H9 (cell line): ENCODE measurements around the gene DCHS2. TPM values are rescaled to one million over a fixed set of nuclear protein-coding genes. Genes with fewer than 3 reads are reported as not detected.

Source experiments
- DNase-seq: peaks from one replicate; pipeline ENCODE4 v3.0.0-alpha.2; 2017
- H2AFZ ChIP-seq: one replicate; pipeline ENCODE4 v1.6.1; 2013; ENCODE audit warnings: mild to moderate bottlenecking, low read length, control low read depth, moderate library complexity
- H2AK5ac ChIP-seq: 2 replicates; pipeline ENCODE4 v1.6.1; 2013; ENCODE audit warnings: low read length, control low read depth, mixed read lengths; ENCODE audit not compliant: insufficient read length
- H2BK120ac ChIP-seq: one replicate; pipeline ENCODE4 v1.6.1; 2013; ENCODE audit warnings: low read depth, mild to moderate bottlenecking, low read length, control low read depth, inconsistent platforms; ENCODE audit not compliant: poor library complexity, severe bottlenecking
- H2BK12ac ChIP-seq: 2 replicates; pipeline ENCODE4 v1.6.1; 2013; ENCODE audit warnings: low read length, control low read depth, mixed read lengths, low read depth; ENCODE audit not compliant: insufficient read length
- H2BK15ac ChIP-seq: 2 replicates; pipeline ENCODE4 v1.6.1; 2013; ENCODE audit warnings: low read depth, low read length, control low read depth
- H2BK20ac ChIP-seq: one replicate; pipeline ENCODE4 v1.6.1; 2013; ENCODE audit warnings: low read depth, mild to moderate bottlenecking, low read length, control low read depth, inconsistent platforms; ENCODE audit not compliant: poor library complexity, severe bottlenecking
- H2BK5ac ChIP-seq: 2 replicates; pipeline ENCODE4 v1.6.1; 2013; ENCODE audit warnings: low read length, control low read depth, mixed read lengths; ENCODE audit not compliant: insufficient read length
- H3K14ac ChIP-seq: 2 replicates; pipeline ENCODE4 v1.6.1; 2013; ENCODE audit warnings: low read length, control low read depth; ENCODE audit not compliant: insufficient read depth
- H3K18ac ChIP-seq: 2 replicates; pipeline ENCODE4 v1.6.1; 2013; ENCODE audit warnings: low read depth, mild to moderate bottlenecking, mixed read lengths, low read length, control low read depth; ENCODE audit not compliant: insufficient read length
- H3K23ac ChIP-seq: 2 replicates; pipeline ENCODE4 v1.6.1; 2013; ENCODE audit warnings: low read length, control low read depth, mixed read lengths, low read depth; ENCODE audit not compliant: insufficient read length
- H3K23me2 ChIP-seq: 2 replicates; pipeline ENCODE4 v1.6.1; 2013; ENCODE audit warnings: low read depth, mild to moderate bottlenecking, mixed read lengths, low read length, control low read depth; ENCODE audit not compliant: insufficient read length, poor library complexity, severe bottlenecking
- H3K27ac ChIP-seq: 2 replicates; pipeline ENCODE4 v1.5.1; 2013; ENCODE audit warnings: low read length, control low read depth, mixed read lengths, low read depth; ENCODE audit not compliant: insufficient read length
- H3K27me3 ChIP-seq: 2 replicates; pipeline ENCODE4 v1.6.1; 2013; ENCODE audit warnings: low read length, control low read depth, inconsistent platforms; ENCODE audit not compliant: insufficient read depth
- H3K4ac ChIP-seq: 2 replicates; pipeline ENCODE4 v1.6.1; 2013; ENCODE audit warnings: low read depth, mild to moderate bottlenecking, control low read depth, inconsistent platforms, low read length, moderate library complexity
- H3K4me1 ChIP-seq: 2 replicates; pipeline ENCODE4 v1.6.1; 2013; ENCODE audit warnings: low read length, control low read depth, inconsistent platforms; ENCODE audit not compliant: insufficient read depth
- H3K4me2 ChIP-seq: 2 replicates; pipeline ENCODE4 v1.6.1; 2013; ENCODE audit warnings: low read length, control low read depth, mixed read lengths; ENCODE audit not compliant: insufficient read length, insufficient read depth
- H3K56ac ChIP-seq: 2 replicates; pipeline ENCODE4 v1.6.1; 2013; ENCODE audit warnings: low read depth, mild to moderate bottlenecking, mixed read lengths, low read length, control low read depth; ENCODE audit not compliant: insufficient read length
- H3K79me1 ChIP-seq: 2 replicates; pipeline ENCODE4 v1.6.1; 2013; ENCODE audit warnings: low read depth, mild to moderate bottlenecking, moderate library complexity, low read length, control low read depth, inconsistent platforms; ENCODE audit not compliant: insufficient read depth, poor library complexity, severe bottlenecking
- H3K79me2 ChIP-seq: 2 replicates; pipeline ENCODE4 v1.6.1; 2013; ENCODE audit warnings: low read length, control low read depth, inconsistent platforms; ENCODE audit not compliant: insufficient read depth
- H3K9ac ChIP-seq: 2 replicates; pipeline ENCODE4 v1.6.1; 2013; ENCODE audit warnings: low read length, control low read depth, mixed read lengths; ENCODE audit not compliant: insufficient read length; ENCODE audit errors: extremely low read depth
- H3K9me3 ChIP-seq: one replicate; pipeline ENCODE4 v1.6.1; 2013; ENCODE audit warnings: low read depth, low read length, inconsistent platforms; ENCODE audit not compliant: control insufficient read depth
- H3T11ph ChIP-seq: one replicate; pipeline ENCODE4 v1.6.1; 2013; ENCODE audit warnings: mild to moderate bottlenecking, low read length, control low read depth, inconsistent platforms
- H4K20me1 ChIP-seq: one replicate; pipeline ENCODE4 v1.6.1; 2013; ENCODE audit not compliant: control insufficient read depth, insufficient read length, insufficient read depth
- H4K5ac ChIP-seq: 2 replicates; pipeline ENCODE4 v1.6.1; 2013; ENCODE audit warnings: low read depth, mild to moderate bottlenecking, mixed read lengths, low read length, control low read depth; ENCODE audit not compliant: insufficient read length
- H4K8ac ChIP-seq: replicated peaks from 2 replicates; pipeline ENCODE4 v1.6.1; 2013; ENCODE audit warnings: low read length, control low read depth, mixed read lengths, low read depth; ENCODE audit not compliant: insufficient read length
- H4K91ac ChIP-seq: 2 replicates; pipeline ENCODE4 v1.6.1; 2013; ENCODE audit warnings: low read depth, mild to moderate bottlenecking, moderate library complexity, mixed read lengths, low read length, control low read depth; ENCODE audit not compliant: insufficient read length
- H3K27ac Mint-ChIP-seq, 3 experiments: 2 replicates in 2 of 3; 3 replicates in 1 of 3; pipeline ENCODE4 v1.8.0; 2020 to 2021; ENCODE audit warnings: mixed read lengths in 3 of 3, mild to moderate bottlenecking in 1 of 3, moderate library complexity in 1 of 3
- H3K27me3 Mint-ChIP-seq: 2 replicates; pipeline ENCODE4 v1.8.0; 2021; ENCODE audit warnings: low read depth, mild to moderate bottlenecking, moderate library complexity, mixed read lengths
- H3K36me3 Mint-ChIP-seq, 3 experiments: 2 replicates in 2 of 3; 3 replicates in 1 of 3; pipeline ENCODE4 v1.8.0; 2020 to 2021; ENCODE audit warnings: low read depth in 3 of 3, mixed read lengths in 3 of 3; ENCODE audit not compliant: insufficient read depth in 1 of 3
- H3K4me1 Mint-ChIP-seq, 2 experiments: 2 replicates each; pipeline ENCODE4 v1.8.0; 2020; ENCODE audit warnings: mixed read lengths in 2 of 2
- H3K4me3 Mint-ChIP-seq, 2 experiments: 2 replicates in 1 of 2; 3 replicates in 1 of 2; pipeline ENCODE4 v1.8.0; 2020 to 2021; ENCODE audit warnings: mild to moderate bottlenecking in 2 of 2, mixed read lengths in 2 of 2, moderate library complexity in 1 of 2
- H3K9me3 Mint-ChIP-seq, 2 experiments: 2 replicates in 1 of 2; 3 replicates in 1 of 2; pipeline ENCODE4 v1.8.0; 2020; ENCODE audit warnings: mild to moderate bottlenecking in 2 of 2, mixed read lengths in 2 of 2, moderate library complexity in 1 of 2
- CTCF ChIP-seq: fragments of 200-600 bp; sonication (generic); conservative IDR thresholded peaks from 3 replicates; pipeline ENCODE4 v1.8.0; 2021; ENCODE audit warnings: antibody characterized with exemption, mild to moderate bottlenecking
- WGBS: extraction: QIAGEN DNeasy Blood & Tissue Kit; methylation state at CpG from one replicate; pipeline ENCODE4 v1.1.7; 2013; ENCODE audit warnings: missing lambda C conversion rate, low lambda C conversion rate, mixed read lengths; ENCODE audit not compliant: insufficient read length; ENCODE audit errors: extremely low coverage; 5-methylcytosine and 5-hydroxymethylcytosine counted together
- total RNA-seq: library from RNA; stranded (reverse); gene quantifications from 2 replicates; pipeline ENCODE4 v1.2.1, GENCODE V29; 2021

Gene DCHS2
- total RNA-seq, 1 experiment from 2014 or later, result 0.57 TPM

- no peak for TF ChIP-seq CTCF
- Mint-ChIP-seq H3K27ac (no peak overlapping the region), H3K27me3 (no peaks in the 10 kb centered on the region), H3K36me3 (no peaks in the 10 kb centered on the region), H3K4me1 (peaks cover 2 to 3% of the 10 kb centered on the region in 2 experiments), H3K4me3 (no peak overlapping the region), H3K9me3 (no peaks in the 10 kb centered on the region)
- H3K9me3 ChIP-seq, result no peaks in the 10 kb centered on the region
- peaks cover 4% of the 10 kb centered on the region for H3K23me2 ChIP-seq
- H3K9ac ChIP-seq, result no peak overlapping the region
- H2BK20ac ChIP-seq, result no peak overlapping the region
- H3K14ac ChIP-seq, result no peak overlapping the region
- H3K4me2 ChIP-seq, result no peak overlapping the region
- H2BK12ac ChIP-seq, result no peak overlapping the region
- no peak overlapping the region for H2AFZ ChIP-seq
- H3K4ac ChIP-seq, result no peak overlapping the region
- H3K79me1 ChIP-seq, result no peaks in the 10 kb centered on the region
- H3K27ac ChIP-seq, result no peak overlapping the region
- H2BK15ac ChIP-seq, result no peak overlapping the region
- H3K23ac ChIP-seq, result no peak overlapping the region
- no peaks in the 10 kb centered on the region for H4K20me1 ChIP-seq
- no peak overlapping the region for H4K8ac ChIP-seq
- no peak overlapping the region for H3K18ac ChIP-seq
- H4K5ac ChIP-seq, result no peak overlapping the region
- DNase-seq, result no peak
- no CpG with 5 or more reads among the region's 1 CpG for whole genome bisulfite sequencing
- no peak overlapping the region for H2AK5ac ChIP-seq
- H3K56ac ChIP-seq, result no peak overlapping the region
- H3K27me3 ChIP-seq, result no peaks in the 10 kb centered on the region
- H3K79me2 ChIP-seq, result no peaks in the 10 kb centered on the region
- no peaks in the 10 kb centered on the region; the same call in 1 of the 2 replicates for H3K4me1 ChIP-seq
- no peak overlapping the region for H3T11ph ChIP-seq
- H2BK120ac ChIP-seq, result no peak overlapping the region
- no peak overlapping the region for H2BK5ac ChIP-seq
- no peak overlapping the region for H4K91ac ChIP-seq
Measured at GRCh38 chr4:154328030-154328429, 163.6 kb downstream of the DCHS2 start.
